Left lung (tissue), 10 donors: ENCODE data around the gene MRTFB. TPM values are rescaled to one million over a fixed set of nuclear protein-coding genes. Genes with fewer than 3 reads are reported as not detected.
A peak's percentile ranks its signal among the peaks of the same experiment; 100 is the strongest.

Experiments used
- ATAC-seq: fragments of 200-7000 bp; cut with Tn5 transposase; one replicate; pipeline ENCODE4 v1.9.1; 2020; ENCODE audit warnings: moderate library complexity
- DNase-seq, 4 donors: peaks; one replicate each; pipeline ENCODE4 v3.0.0-alpha.2; 2013 to 2020
- H3K27ac ChIP-seq, 2 donors: fragments of 200-600 bp; sonication (generic) in 1 of 2; one replicate each; pipeline versions ENCODE4 v1.5.0 to v1.8.0; 2020 to 2021
- H3K27me3 ChIP-seq, 2 donors: fragments of 200-600 bp; sonication (generic) in 1 of 2; one replicate each; pipeline versions ENCODE4 v1.5.0 to v1.8.0; 2020 to 2021
- H3K36me3 ChIP-seq, 2 donors: fragments of 200-600 bp; sonication (generic) in 1 of 2; one replicate each; pipeline versions ENCODE4 v1.5.0 to v1.8.0; 2020 to 2021
- H3K4me1 ChIP-seq, 2 donors: fragments of 200-600 bp; one replicate each; pipeline ENCODE4 v1.8.0; 2021
- H3K4me3 ChIP-seq, 2 donors: fragments of 200-600 bp; sonication (generic) in 1 of 2; one replicate each; pipeline versions ENCODE4 v1.5.0 to v1.8.0; 2020 to 2021; ENCODE audit warnings: mild to moderate bottlenecking in 1 of 2
- H3K9me3 ChIP-seq, 2 donors: fragments of 200-600 bp; sonication (generic) in 1 of 2; one replicate each; pipeline versions ENCODE4 v1.5.0 to v1.8.0; 2020 to 2021
- CTCF ChIP-seq, 2 donors: fragments of 200-600 bp; sonication (generic) in 1 of 2; IDR thresholded peaks; one replicate each; pipeline versions ENCODE4 v1.5.0 to v1.8.0; 2021; ENCODE audit warnings: antibody characterized with exemption in 2 of 2
- intact Hi-C, 2 donors: fragments of 100-400 bp; cut with DNase I; formaldehyde crosslinking; loops; one replicate each; pipeline versions ENCODE4 v1.11.2 to v1.14.2; 2022
- polyA plus RNA-seq, 6 donors: library from polyadenylated mRNA; unstranded; fragments of 120-200 nt; gene quantifications; one replicate each; pipeline ENCODE4 v1.2.1, GENCODE V29; 2013; ENCODE audit not compliant: insufficient read length in 6 of 6
- total RNA-seq, 2 donors: library from RNA; stranded (reverse); fragmentation: NEBNext Ultra II Directional; extraction: Animal tissue kit (Norgen Biotek cat#: 25700); gene quantifications; one replicate each; pipeline ENCODE4 v1.2.1, GENCODE V29; 2021
- donor health status: DM: no; HTN: yes; CAD: no.
- donor health status: DM: no; HTN: no; CAD: no.

MRTFB gene
- total and polyA plus RNA-seq, 8 donors, result 34.4 to 48.9 (median 36.7) TPM

- H3K36me3 ChIP-seq, result no peaks in the 10 kb centered on the region
- DNase-seq (no peak), ATAC-seq (no peak)
- TF ChIP-seq CTCF (IDR thresholded peaks at IDR 0.05), result no peak
- H3K27ac ChIP-seq, result no peak overlapping the region
- no peak overlapping the region for H3K4me3 ChIP-seq
- H3K9me3 ChIP-seq, result no peaks in the 10 kb centered on the region
- H3K27me3 ChIP-seq, result no peaks in the 10 kb centered on the region
- intact Hi-C loops, result no loop called here
- no peaks in the 10 kb centered on the region for H3K4me1 ChIP-seq
Measured at GRCh38 chr16:14275934-14276333, 204.8 kb downstream of the MRTFB start.

- Histone ChIP-seq H3K27me3 (no peaks in the 10 kb centered on the region), H3K4me3 (no peak overlapping the region), H3K27ac (no peak overlapping the region), H3K4me1 (no peaks in the 10 kb centered on the region), H3K36me3 (no peaks in the 10 kb centered on the region), H3K9me3 (no peaks in the 10 kb centered on the region)
- TF ChIP-seq CTCF (IDR thresholded peaks at IDR 0.05), result no peak
- peak in 1 of 4 donors; percentile 30 for DNase-seq
- intact Hi-C loops, result no loop called here
- peak; percentile 96 for ATAC-seq
Measured at GRCh38 chr16:14278749-14279148, 207.6 kb downstream of the MRTFB start.

- DNase-seq (no peak), ATAC-seq (no peak)
- Histone ChIP-seq H3K27ac (no peak overlapping the region), H3K4me1 (peaks cover 0 to 5% of the 10 kb centered on the region in 2 donors), H3K9me3 (no peaks in the 10 kb centered on the region), H3K36me3 (no peaks in the 10 kb centered on the region), H3K27me3 (no peaks in the 10 kb centered on the region), H3K4me3 (no peak overlapping the region)
- TF ChIP-seq CTCF (IDR thresholded peaks at IDR 0.05), result no peak
- intact Hi-C loops, result loop anchor here in 1 of 2 donors (10.0 kb wide), 1 partner anchor 356 kb away; the partner anchor contains the start of gene ERCC4
Measured at GRCh38 chr16:14280541-14280940, 209.4 kb downstream of the MRTFB start.

GRCh38 chr16:14283786-14284185, 212.7 kb downstream of the MRTFB start:
- no peaks in the 10 kb centered on the region for H3K27me3 ChIP-seq
- TF ChIP-seq CTCF (IDR thresholded peaks at IDR 0.05), result no peak
- intact Hi-C loops, result loop anchor here in 1 of 2 donors (10.0 kb wide), 1 partner anchor 359 kb away; the partner anchor contains the start of gene ERCC4
- no peaks in the 10 kb centered on the region for H3K36me3 ChIP-seq
- H3K4me3 ChIP-seq, result no peak overlapping the region
- peaks cover 3 to 17% of the 10 kb centered on the region in 2 donors for H3K4me1 ChIP-seq
- no peak for ATAC-seq
- no peak overlapping the region for H3K27ac ChIP-seq
- peaks cover 0 to 3% of the 10 kb centered on the region in 2 donors for H3K9me3 ChIP-seq
- DNase-seq, result no peak

GRCh38 chr16:14284371-14284770, 213.3 kb downstream of the MRTFB start:
- intact Hi-C loops, result loop anchor here in 1 of 2 donors (10.0 kb wide), 1 partner anchor 360 kb away; the partner anchor contains the start of gene ERCC4
- no peak for DNase-seq

More at GRCh38 chr16:14284371-14284770, 213.3 kb downstream of the MRTFB start:
- ATAC-seq, result no peak
- H3K36me3 ChIP-seq, result no peaks in the 10 kb centered on the region
- no peaks in the 10 kb centered on the region for H3K27me3 ChIP-seq
- no peak overlapping the region for H3K4me3 ChIP-seq
- TF ChIP-seq CTCF (IDR thresholded peaks at IDR 0.05), result no peak
- H3K27ac ChIP-seq, result no peak overlapping the region
- peaks cover 3 to 17% of the 10 kb centered on the region in 2 donors for H3K4me1 ChIP-seq
- H3K9me3 ChIP-seq, result peaks cover 0 to 9% of the 10 kb centered on the region in 2 donors
